ENCODE results near the gene TNRC6C.
"Not testable (repeated sequence)": the region's sequence is repeated elsewhere in the genome, so short reads cannot be mapped to it uniquely, and the experiment has no call there.

The TNRC6C gene

DNA sequence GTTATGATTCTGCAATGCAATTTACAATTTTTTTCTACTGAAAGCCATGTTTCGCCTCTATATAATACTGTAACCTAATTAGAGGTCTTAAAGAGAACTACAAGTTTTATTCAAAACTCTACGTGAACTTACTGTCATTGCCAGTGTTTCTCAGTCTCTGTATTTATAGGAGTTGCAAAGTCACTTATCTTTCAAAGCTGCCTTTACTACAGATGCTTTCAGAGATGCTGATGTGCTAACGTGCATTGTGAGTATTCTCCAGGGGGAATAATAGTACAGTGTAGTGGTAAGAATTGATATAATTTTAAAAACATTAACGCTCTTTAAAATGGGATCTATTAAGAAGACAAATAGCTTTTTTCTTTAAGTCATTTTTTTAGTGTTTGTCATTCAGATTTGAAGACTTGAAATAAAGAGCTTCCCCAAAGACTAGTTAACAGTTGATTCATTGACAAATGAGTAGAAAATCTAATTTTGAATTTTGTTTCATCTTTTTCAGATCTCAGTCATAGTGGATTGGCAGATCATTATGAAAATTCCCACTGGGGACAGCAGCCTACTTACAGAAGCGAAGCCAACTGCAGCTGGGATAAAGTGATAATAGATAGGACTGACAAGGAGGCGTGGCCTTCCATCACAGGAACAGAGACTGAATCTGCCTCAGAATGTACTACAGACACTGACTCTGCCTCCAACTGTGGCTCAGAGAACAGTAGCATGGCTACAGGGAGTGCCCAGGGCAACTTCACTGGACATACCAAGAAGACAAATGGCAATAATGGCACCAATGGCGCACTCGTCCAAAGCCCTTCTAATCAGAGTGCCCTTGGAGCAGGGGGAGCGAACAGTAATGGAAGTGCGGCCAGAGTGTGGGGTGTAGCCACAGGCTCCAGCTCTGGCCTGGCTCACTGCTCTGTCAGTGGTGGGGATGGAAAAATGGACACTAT lies 90.1 kb downstream of the TNRC6C start:
- DNase-seq = no peak

DNA sequence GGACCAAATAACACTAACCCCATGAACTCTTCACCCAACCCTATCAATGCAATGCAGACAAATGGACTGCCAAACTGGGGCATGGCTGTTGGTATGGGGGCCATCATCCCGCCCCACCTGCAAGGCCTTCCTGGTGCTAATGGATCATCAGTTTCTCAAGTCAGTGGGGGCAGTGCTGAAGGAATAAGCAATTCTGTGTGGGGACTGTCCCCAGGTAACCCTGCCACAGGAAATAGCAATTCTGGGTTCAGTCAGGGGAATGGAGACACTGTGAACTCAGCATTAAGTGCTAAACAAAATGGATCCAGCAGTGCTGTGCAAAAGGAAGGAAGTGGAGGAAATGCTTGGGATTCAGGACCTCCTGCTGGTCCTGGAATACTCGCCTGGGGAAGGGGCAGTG lies 91.1 kb downstream of the TNRC6C start:
- DNase-seq = no peak

DNA sequence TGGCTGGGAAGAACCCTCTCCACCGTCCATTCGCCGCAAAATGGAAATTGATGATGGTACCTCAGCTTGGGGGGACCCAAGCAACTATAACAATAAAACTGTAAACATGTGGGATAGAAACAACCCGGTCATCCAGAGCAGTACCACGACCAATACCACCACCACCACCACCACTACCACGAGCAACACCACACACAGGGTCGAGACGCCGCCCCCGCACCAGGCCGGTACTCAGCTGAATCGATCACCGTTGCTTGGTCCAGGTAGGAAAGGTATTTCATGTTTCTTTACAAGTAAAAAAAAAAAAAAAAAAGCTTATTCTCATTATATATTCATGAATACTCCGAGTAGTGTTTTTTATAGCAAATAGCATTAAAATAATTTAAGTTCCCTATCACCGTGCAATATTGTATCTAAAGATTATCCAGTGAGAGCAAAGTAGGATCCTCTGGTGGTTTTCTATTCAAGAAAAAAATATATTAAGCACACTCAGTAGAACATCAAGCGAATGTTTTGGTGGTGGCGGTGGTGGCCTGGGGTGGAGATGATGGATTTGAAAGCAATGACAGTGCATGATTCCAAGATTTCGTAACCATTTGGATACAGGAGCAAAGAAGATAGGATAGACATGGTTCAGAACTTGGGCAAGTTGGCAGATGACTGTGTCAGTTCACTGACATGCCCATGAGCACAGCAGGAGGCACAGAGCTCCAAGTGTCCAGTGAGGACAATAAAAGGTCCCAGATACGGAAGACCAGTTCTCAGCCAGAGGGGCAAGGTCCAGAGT lies 92.9 kb downstream of the TNRC6C start:
- no peak for DNase-seq

DNA sequence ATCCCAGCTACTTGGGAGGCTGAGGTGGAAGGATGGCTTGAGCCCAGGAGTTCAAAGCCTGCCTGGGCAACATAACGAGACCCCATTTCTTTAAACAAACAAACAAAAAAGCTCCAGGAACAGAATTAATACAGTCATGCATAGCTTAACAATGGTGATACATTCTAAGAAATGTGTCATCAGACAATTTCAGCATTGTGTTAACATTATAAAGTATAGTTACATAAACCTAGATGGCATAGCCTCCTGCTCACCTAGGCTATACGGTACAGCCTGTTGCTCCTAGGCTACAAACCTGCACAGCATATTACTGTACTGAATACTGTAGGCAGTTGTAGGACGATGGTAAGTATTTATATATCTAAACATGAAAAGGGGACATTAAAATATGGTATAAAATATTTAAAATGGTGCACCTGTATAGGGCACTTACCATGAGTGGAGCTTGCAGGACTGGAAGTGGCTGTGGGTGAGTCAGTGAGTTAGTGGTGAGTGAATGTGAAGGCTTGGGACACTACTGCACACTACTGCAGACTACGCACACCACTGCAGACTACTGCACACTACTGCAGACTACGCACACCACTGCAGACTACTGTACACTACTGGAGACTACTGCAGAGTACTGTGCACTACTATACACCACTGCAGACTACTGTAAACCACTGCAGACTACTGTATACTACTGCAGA lies 95.4 kb downstream of the TNRC6C start:
- DNase-seq = no peak

DNA sequence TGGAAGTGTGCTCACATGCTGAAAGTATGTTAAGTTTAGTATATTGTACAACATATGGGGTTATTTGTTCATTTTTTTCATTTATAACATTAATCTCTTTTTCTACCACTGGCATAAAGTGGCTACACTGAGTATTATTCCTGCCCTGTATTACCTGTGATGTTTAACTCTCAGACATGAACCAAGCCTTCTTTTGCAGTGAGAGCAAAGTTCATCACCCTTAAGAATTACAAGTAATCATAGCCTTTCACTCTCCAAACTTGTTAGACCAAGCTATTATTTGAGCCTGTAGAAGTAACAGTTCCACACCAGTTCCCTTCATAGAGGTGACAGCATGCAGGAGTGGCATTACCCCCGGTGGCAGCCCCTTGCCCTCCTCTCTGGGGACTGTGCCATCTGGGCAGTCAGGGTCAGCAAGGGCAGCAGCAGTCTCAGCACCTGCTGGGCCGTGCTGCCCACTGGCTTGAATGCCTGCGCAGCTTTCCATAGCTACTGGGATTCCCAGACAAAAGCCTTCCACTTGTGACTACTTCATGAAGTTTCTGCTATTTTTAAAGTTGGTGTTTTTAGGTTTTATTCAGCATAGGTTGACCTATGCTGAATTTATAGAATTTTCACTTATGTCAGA lies 98.7 kb downstream of the TNRC6C start:
- no peak for DNase-seq

DNA sequence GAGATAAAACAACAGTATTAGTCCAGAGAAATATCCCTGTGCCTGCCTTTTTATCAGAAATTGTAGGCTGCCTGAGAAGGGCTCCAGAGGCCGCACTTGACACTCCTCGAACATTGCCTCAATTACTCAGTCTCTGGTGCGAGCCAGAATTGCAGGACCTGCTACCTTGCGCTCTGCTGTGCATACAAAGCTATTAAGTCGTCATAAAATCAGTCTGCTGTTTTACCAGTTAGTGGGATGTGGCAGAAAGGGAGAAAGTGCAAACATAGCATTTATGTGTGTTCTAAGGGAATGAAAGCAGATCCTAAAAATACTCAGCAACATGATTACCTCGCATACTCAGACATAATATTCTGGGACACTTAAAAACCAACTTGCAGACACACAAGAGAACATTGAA lies 99.5 kb downstream of the TNRC6C start:
- peak; percentile 1 for DNase-seq

DNA sequence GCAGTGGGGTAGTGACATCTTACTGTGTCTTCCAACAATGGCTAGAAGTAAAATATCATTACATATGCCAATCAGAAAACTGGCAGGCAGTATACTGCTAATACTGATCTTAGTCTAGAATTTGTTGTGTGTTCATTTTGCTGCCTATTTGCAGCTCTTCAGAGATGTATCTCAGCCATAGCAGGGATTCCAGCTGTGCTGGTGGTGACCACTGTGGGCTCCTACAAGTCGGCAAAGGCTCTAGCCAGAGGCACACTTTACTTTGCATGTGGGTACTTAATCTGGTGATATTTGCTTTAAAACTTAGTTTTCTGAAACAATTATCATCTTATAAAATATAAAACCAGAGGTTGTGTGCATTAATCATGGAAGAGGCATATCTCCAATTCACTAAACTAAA lies 100.1 kb downstream of the TNRC6C start:
- DNase-seq = no peak

DNA sequence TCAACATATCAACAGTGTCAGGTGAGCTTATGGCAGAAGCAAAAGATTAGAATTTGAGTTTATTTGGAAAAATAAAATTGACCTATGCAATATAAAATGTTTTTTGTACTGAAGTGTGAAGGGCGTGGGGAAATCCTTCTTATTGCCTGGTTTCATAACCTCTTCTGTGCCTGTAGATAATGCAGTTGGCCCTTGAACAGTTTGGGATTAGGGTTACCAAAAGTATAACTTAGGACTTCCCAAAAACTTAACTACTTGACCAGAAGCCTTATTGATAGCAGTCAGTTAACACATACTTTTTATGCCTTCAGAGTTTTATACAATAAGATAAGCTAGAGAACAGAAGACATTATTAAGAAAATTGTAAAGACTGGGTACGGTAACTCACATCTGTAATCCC lies 104.1 kb downstream of the TNRC6C start:
- DNase-seq = no peak

DNA sequence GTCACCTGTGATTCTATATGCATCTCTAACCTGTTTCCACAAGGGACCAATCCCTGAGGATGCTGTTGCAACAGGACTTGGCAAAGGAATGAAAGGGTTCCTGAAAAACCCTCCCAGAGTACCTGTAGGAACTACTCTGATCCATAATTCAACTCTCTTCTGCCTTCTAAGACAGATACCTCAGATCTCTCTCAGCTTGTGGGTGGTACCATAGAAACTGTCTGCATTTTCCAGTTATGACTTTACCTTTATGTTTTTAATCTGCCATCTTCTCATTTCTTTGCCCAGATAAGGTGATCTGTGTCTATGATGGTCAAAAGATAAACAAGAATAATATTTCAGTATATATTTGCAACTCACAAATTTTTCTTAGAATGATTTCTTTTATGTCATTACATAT lies 105.0 kb downstream of the TNRC6C start:
- DNase-seq = no peak

DNA sequence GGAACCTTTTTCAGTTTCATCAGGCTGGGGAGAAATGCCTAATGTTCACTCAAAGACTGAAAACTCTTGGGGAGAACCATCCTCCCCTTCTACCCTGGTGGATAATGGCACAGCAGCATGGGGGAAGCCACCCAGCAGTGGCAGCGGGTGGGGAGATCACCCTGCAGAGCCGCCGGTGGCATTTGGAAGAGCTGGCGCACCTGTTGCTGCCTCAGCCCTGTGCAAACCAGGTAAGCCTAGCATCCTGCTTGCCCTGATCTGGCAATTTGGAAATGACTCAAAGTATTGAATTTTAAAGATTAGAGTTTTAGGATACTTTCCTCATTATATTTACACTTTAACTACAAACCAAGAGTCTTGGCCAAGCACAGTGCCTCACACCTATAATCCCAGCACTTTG lies 106.2 kb downstream of the TNRC6C start:
- DNase-seq = no peak

DNA sequence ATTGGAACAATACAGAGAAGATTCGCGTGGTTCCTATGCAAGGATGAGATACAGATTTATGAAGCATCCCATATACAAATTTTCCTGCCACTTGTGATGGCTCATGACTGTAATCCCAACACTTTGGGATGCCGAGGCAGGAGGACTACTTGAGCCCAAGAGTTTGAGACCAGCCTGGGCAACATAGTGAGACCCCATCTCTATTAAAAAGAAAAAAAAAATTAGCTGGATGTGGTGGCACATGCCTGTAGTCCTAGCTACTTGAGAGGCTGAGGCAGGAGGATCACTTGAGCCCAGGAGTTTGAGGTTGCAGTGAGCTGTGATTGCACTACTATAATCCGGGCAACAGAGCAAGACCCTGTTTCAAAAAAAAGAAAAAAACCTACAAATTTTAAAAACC lies 108.5 kb downstream of the TNRC6C start:
- not testable (repeated sequence) for DNase-seq

DNA sequence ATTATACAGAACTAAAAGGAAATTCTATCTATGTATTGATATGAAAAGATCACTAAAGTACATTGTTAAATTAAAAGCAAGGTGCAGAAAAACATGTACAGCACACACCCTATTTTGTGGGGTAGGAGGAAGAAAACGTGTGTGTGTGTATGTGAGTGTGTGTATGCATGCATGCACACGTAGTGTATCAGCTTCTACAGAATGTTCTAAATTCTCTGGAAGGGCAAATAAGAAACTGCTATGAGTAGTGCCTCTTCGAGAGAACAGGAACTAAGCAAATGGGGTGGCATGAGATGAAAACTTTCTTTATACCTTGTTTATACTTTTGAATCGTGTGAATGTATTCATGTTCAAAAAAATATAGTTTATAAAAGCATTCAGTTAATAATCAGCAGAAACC lies 111.2 kb downstream of the TNRC6C start:
- DNase-seq = no peak

DNA sequence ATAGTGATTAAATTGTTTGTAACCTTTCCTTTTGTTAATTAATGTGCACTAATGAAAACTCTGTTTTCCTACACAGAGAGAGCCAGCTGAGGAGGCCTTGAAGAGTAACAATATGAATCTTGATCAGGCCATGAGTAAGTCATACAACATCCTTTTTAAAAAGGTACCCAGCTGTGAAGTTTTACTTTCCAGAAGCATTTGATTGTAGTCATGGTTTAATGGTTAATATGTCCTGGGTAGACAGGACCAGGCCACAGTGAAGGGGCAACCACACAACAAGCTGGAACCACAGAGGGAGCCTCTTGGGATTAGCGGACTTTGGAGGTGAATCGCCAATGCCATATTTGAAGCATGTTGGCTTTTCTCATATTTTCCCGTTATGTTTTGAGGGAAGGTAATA lies 114.5 kb downstream of the TNRC6C start:
- DNase-seq = no peak

DNA sequence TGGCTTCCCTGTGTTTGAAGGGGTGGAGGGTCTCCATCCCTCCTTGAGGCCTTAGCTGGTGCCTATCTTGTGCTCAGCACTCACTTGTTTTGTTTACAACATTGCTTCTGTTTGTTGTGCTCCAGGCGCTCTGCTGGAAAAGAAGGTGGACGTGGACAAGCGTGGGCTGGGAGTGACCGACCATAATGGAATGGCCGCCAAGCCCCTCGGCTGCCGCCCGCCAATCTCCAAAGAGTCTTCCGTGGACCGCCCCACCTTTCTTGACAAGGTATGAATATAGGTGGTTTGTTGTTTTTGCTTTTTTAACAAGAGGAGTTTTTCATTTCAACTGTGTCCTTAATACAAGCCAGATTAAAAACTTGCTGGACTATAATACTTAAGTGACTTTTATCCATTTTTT lies 116.5 kb downstream of the TNRC6C start:
- DNase-seq = no peak

DNA sequence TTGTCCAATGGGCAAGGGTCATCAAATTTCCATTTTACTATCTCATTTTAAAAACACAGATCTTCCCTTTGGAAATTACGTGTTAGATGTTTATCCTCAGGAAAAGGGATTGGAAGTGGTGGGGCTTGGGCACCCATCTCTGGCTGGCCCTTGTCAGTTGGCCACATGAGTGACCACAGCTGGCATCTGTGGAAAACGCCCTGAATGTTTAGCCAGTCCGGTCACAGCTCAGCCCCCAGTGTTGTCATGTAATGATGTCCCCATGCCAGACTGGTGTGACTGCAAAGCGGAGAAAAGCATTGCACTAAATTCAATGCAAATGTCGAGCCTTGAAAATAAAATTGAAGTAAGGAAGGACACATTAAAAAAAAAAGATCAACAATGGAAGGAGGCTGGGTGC lies 117.0 kb downstream of the TNRC6C start:
- DNase-seq = no peak

DNA sequence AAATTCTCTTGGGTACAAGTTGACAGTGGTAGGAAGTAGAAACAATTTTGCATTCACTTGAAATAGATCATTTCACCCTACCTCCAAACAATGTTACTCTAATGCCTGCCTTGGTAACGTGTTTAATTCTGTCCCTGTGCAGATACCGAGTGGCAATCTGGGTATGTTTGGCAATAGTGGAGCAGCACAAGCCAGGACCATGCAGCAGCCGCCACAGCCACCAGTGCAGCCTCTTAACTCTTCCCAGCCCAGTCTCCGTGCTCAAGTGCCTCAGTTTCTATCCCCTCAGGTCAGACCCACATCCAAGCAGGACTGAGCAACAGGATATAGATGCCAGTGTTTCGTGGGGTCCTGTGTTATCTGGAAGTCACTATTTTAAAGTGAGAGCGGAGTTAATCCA lies 120.8 kb downstream of the TNRC6C start:
- DNase-seq = no peak

DNA sequence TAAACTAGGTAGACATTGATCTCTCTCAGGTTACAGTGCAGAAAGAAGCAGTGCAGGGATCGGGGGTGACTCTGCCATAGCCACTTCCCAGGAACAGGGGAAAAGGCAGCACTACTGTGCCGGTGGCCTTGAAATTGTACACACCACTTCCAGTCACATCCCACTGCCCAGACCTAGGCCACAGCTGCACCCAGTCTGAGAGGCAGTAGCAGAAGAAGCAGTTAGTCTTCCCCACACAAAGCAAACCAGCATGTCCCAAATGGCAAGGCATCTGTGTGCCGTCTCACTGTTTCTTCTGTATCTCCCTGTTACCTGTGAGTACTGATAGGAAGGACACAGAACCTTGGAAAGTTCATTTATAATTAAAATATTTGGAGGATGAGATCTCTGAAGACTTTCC lies 123.0 kb downstream of the TNRC6C start:
- DNase-seq = no peak

DNA sequence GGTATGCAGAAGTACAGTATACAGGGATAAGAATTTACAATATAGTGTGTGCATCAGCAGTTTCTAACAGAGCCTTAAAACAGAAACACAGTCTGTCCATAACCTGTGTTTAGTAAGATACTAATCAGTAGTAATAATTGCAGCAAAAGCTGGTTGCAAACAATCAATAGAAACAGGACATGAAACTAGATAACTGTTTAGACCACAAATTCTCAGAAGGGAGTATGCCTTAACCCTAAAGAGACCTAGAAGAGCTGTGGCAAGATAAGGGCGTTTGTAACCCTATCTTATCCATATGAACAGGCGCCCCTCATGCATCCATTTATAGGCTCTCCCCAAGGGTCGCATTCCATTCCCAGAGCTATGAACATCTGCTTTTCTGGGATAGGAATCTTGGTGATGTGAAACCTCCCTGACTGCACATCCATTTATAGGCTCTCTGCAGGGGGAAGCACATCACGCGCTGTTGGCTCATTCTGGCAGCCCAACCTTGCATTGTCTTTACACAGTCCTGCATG lies 123.9 kb downstream of the TNRC6C start:
- not testable (repeated sequence) for DNase-seq

DNA sequence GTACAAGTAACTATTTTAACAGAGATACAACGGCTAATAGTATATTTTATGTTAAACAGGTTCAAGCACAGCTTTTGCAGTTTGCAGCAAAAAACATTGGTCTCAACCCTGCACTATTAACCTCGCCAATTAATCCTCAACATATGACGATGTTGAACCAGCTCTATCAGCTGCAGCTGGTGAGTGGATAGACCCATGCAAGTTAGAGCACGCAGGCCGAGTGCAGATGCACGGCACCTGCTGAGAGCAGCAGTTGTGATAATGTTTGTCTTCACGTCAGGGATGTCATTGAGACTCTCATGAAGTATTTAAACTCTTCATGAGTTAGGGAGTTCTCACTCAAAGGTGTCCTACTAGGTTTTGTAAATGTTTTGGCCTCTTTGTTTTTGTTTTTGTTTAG lies 124.5 kb downstream of the TNRC6C start:
- no peak for DNase-seq

DNA sequence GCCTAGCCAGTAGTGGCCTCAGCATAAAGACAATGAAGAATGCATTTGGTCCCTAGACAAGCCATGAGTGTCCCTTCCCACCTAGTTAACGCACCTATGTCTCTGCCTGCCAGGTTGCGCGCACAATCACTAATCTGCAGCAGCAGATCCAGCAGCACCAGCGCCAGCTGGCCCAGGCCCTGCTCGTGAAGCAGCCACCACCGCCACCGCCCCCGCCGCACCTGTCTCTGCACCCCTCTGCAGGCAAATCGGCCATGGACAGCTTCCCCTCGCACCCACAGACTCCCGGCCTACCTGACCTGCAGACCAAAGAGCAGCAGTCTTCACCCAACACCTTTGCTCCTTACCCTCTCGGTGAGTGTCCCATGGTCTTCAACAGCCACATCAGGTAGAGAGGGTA lies 128.2 kb downstream of the TNRC6C start:
- no peak for DNase-seq

DNA sequence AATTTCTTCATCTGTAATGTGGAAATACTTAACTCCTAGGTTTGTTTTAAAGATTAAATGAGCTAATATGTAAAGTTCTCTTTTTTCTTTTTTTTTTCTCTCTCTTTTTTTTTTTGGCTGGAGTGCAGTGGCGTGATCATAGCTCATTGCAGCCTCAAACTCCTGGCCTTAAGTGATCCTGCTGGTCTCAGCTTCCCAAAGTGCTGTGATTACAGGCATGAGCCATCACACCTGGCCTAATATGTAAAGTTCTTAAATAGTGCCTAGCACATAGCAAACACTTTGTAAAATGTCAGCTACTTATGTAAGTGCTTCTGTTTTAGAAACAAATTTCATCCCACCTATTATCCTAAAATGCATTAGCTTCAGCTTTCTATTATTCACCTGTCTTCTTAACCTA lies 130.0 kb downstream of the TNRC6C start:
- no peak for DNase-seq

DNA sequence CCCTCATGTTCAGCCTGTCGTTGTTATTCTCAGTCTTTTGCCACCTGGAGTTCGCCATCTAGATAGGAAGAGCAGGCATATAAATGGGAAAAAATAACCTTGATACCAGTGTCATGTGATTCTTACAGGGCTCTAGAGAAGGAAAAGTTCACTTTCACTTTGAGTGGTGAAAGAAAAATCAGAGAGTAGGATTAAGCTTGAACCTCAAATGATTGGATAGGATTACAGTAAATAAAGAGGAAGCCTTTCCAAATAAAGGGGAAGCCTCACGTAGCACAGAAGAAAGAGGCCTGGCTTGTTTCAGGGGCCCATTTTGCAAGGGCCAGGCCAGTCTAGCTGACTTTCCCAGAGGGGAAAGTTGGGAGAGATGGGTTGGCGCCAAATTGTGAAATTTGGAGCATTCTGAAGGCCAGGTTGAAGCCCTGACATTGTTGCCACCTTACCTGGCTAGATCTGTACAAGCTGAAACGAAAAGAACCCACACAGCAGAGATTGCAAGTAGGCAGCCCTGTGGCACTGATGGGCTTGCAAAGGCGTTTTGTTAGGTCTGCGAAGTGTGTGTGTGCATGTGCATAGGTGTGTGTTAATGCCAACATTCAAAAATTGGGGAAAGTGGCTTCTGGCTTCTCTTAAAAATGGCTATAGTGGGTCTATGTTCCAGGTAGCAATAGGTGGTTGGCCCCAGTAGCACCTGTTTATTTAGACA lies 131.2 kb downstream of the TNRC6C start:
- DNase-seq = no peak
